GM23338 (cell line): ENCODE measurements around the gene RNF213. TPM values are rescaled to one million over a fixed set of nuclear protein-coding genes. Genes with fewer than 3 reads are reported as not detected.

Source experiments
- ATAC-seq: fragments of 200-7000 bp; cut with Tn5 transposase; 3 replicates; pipeline ENCODE4 v1.9.1; 2020
- DNase-seq: peaks from one replicate; pipeline ENCODE4 v3.0.0-alpha.2; 2015; ENCODE audit warnings: low spot score
- H2AFZ ChIP-seq: fragments of 200-600 bp; sonication (generic); 2 replicates; pipeline ENCODE4 v1.8.0; 2016; ENCODE audit warnings: antibody characterized with exemption, mild to moderate bottlenecking, moderate library complexity
- H3F3A ChIP-seq: fragments of 200-600 bp; sonication (generic); replicated peaks from 2 replicates; pipeline ENCODE4 v1.8.0; 2017; ENCODE audit warnings: antibody characterized with exemption, mixed run types, low read depth
- H3K27ac ChIP-seq: fragments of 200-600 bp; sonication (generic); 2 replicates; pipeline ENCODE4 v1.6.1; 2016; ENCODE audit warnings: low read depth
- H3K27me3 ChIP-seq: fragments of 200-600 bp; sonication (generic); 2 replicates; pipeline ENCODE4 v1.8.0; 2016; ENCODE audit warnings: mild to moderate bottlenecking, mixed run types, moderate library complexity; ENCODE audit not compliant: insufficient read depth
- H3K36me3 ChIP-seq: fragments of 200-600 bp; sonication (generic); 2 replicates; pipeline ENCODE4 v1.8.0; 2016; ENCODE audit warnings: mild to moderate bottlenecking; ENCODE audit not compliant: insufficient read depth
- H3K4me1 ChIP-seq: fragments of 200-600 bp; sonication (generic); 2 replicates; pipeline ENCODE4 v1.8.0; 2016; ENCODE audit warnings: mild to moderate bottlenecking, moderate library complexity; ENCODE audit not compliant: insufficient read depth
- H3K4me2 ChIP-seq: fragments of 200-600 bp; sonication (generic); 2 replicates; pipeline ENCODE4 v1.7.1; 2017; ENCODE audit warnings: mixed run types
- H3K4me3 ChIP-seq: fragments of 200-600 bp; sonication (generic); 2 replicates; pipeline ENCODE4 v1.6.1; 2016; ENCODE audit warnings: mixed run types
- H3K79me2 ChIP-seq: fragments of 200-600 bp; sonication (generic); replicated peaks from 2 replicates; pipeline ENCODE4 v1.8.0; 2017; ENCODE audit warnings: mild to moderate bottlenecking; ENCODE audit not compliant: insufficient read depth
- H3K9me2 ChIP-seq: fragments of 200-600 bp; sonication (generic); 2 replicates; pipeline ENCODE4 v1.8.0; 2017; ENCODE audit not compliant: insufficient read depth
- H4K20me1 ChIP-seq: fragments of 200-600 bp; sonication (generic); replicated peaks from 2 replicates; pipeline ENCODE4 v1.8.0; 2017; ENCODE audit warnings: mild to moderate bottlenecking; ENCODE audit not compliant: insufficient read depth
- H3K27ac Mint-ChIP-seq: 2 replicates; pipeline ENCODE4 v1.8.0; 2020; ENCODE audit warnings: inconsistent platforms, mild to moderate bottlenecking, moderate library complexity, mixed read lengths
- H3K27me3 Mint-ChIP-seq: 3 replicates; pipeline ENCODE4 v1.8.0; 2022; ENCODE audit warnings: low read depth, mild to moderate bottlenecking, moderate library complexity, mixed read lengths, inconsistent platforms; ENCODE audit not compliant: insufficient read depth, poor library complexity
- H3K36me3 Mint-ChIP-seq: 3 replicates; pipeline ENCODE4 v1.8.0; 2021; ENCODE audit warnings: low read depth, mild to moderate bottlenecking, inconsistent platforms, moderate library complexity, mixed read lengths
- H3K4me1 Mint-ChIP-seq: 3 replicates; pipeline ENCODE4 v1.8.0; 2020; ENCODE audit warnings: mild to moderate bottlenecking, inconsistent platforms, mixed read lengths
- H3K4me3 Mint-ChIP-seq: 3 replicates; pipeline ENCODE4 v1.8.0; 2021; ENCODE audit warnings: moderate library complexity, mild to moderate bottlenecking, inconsistent platforms, mixed read lengths
- H3K9me3 Mint-ChIP-seq: 3 replicates; pipeline ENCODE4 v1.8.0; 2020; ENCODE audit warnings: moderate library complexity, mild to moderate bottlenecking, inconsistent platforms, mixed read lengths
- CREB1 ChIP-seq: fragments of 250-450 bp; sonication (Bioruptor Pico); IDR thresholded peaks from 2 replicates; pipeline ENCODE4 v1.5.0; 2020; ENCODE audit warnings: low read depth, mild to moderate bottlenecking, moderate library complexity
- EZH2 ChIP-seq: fragments of 200-600 bp; sonication (generic); IDR thresholded peaks from one replicate; pipeline ENCODE4 v1.8.0; 2017; ENCODE audit warnings: antibody characterized with exemption, mild to moderate bottlenecking, low read depth; ENCODE audit not compliant: unreplicated experiment
- EZH2phosphoT487 ChIP-seq: fragments of 200-600 bp; sonication (generic); IDR thresholded peaks from one replicate; pipeline ENCODE4 v1.8.1; 2018; ENCODE audit warnings: antibody characterized with exemption; ENCODE audit not compliant: unreplicated experiment
- NANOG ChIP-seq: IDR thresholded peaks from 2 replicates; pipeline ENCODE4 v1.6.1; 2016; ENCODE audit warnings: antibody characterized with exemption, borderline replicate concordance
- POLR2AphosphoS5 ChIP-seq: IDR thresholded peaks from 2 replicates; pipeline ENCODE4 v1.6.1; 2016; ENCODE audit warnings: antibody characterized with exemption, low read depth
- STAT1 ChIP-seq: IDR thresholded peaks from one replicate; pipeline ENCODE4 v1.6.1; 2016; ENCODE audit warnings: antibody characterized with exemption; ENCODE audit not compliant: unreplicated experiment
- ZNF331 ChIP-seq: fragments of 250-450 bp; sonication (Bioruptor Pico); IDR thresholded peaks from 2 replicates; pipeline ENCODE4 v1.5.0; 2020; ENCODE audit warnings: low read depth, mild to moderate bottlenecking, moderate library complexity
- polyA plus RNA-seq: library from polyadenylated mRNA; unstranded; fragments of >200 nt; fragmentation: Nextera tagmentation; extraction: Ambion mirVana; gene quantifications from 2 replicates; pipeline ENCODE4 v1.2.1, GENCODE V29; 2016
- total RNA-seq: library from RNA; depleted of rRNA; stranded (reverse); fragments of >200 nt; shearing (Covaris generic); gene quantifications from 2 replicates; pipeline ENCODE4 v1.2.3, GENCODE V29; 2014
- TF ChIP-seq, protein P1 (sequence below), 2 experiments: fragments of 200-600 bp in 1 of 2; sonication (generic) in 1 of 2; conservative IDR thresholded peaks; 2 replicates each; pipeline versions ENCODE4 v1.5.1 to v1.6.1; 2016 to 2017; ENCODE audit warnings: antibody characterized with exemption in 2 of 2, low read depth in 2 of 2, mild to moderate bottlenecking in 2 of 2, moderate library complexity in 1 of 2
- TF ChIP-seq, protein P2 (sequence below): IDR thresholded peaks from one replicate; pipeline ENCODE4 v1.6.1; 2018; ENCODE audit warnings: antibody characterized with exemption; ENCODE audit not compliant: unreplicated experiment

RNF213 gene
- total and polyA plus RNA-seq, 2 experiments from 2014 or later, result 21.2 to 67.2 TPM

DNA sequence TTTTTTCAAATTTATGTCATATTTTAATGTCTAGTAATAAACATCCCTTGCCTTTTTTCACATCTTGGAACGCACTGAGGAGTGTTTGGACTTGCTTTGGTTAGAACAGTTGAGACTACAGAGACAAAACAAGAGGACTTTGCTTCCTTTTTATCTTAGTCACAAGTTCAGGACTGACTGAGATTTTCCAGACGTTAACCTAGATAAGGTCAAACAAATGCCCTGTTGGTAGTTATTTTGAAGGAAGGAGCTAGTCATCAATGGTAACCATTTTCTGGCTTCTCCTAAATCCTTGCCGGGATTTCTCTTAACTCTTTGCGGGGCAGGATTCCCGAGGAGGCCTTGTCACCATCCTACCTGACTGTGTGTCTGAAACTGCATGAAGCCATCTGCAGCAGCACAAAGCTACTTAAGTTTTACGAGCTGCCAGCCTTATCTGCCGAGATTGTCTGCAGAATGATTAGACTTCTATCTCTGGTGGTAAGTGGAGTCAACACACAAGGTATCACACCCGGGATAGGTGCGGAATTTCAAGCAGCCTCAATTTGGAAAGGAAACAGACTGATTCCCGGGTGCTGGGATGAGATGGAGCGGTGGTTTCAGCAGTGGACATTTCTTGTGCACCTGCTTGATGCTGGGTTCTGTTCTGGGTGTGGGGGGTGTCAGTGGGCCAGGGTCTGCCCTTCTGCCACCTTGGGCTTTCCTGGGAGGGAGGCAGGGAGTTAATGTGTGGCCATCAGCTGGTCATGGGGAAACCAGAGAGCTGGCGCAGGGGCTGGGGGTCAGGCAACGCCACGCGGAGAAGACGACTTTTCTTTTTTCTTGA is 48.3 kb downstream of the RNF213 start:
- Mint-ChIP-seq H3K36me3 (peaks cover 88% of the 10 kb centered on the region), H3K27ac (no peak overlapping the region; the same call in 1 of the 2 replicates), H3K4me1 (no peaks in the 10 kb centered on the region), H3K27me3 (peaks cover 9% of the 10 kb centered on the region), H3K4me3 (no peak overlapping the region), H3K9me3 (peaks cover 15% of the 10 kb centered on the region)
- no peaks in the 10 kb centered on the region for H3K27me3 ChIP-seq
- no peaks in the 10 kb centered on the region for H3F3A ChIP-seq
- no peaks in the 10 kb centered on the region for H3K4me1 ChIP-seq
- H4K20me1 ChIP-seq, result no peaks in the 10 kb centered on the region
- no peak for ATAC-seq
- no peak overlapping the region for H3K27ac ChIP-seq
- H3K79me2 ChIP-seq, result no peaks in the 10 kb centered on the region
- no peak for DNase-seq
- no peak overlapping the region for H3K4me2 ChIP-seq
- H3K36me3 ChIP-seq, result peaks cover 11% of the 10 kb centered on the region
- no peak for TF ChIP-seq STAT1
- no peak for TF ChIP-seq EZH2
- H2AFZ ChIP-seq, result no peak overlapping the region
- no peak overlapping the region for H3K4me3 ChIP-seq
- 0 out of 2 replicates have a peak, but pooled peaks cover 3% of the 10 kb centered on the region for H3K9me2 ChIP-seq

DNA sequence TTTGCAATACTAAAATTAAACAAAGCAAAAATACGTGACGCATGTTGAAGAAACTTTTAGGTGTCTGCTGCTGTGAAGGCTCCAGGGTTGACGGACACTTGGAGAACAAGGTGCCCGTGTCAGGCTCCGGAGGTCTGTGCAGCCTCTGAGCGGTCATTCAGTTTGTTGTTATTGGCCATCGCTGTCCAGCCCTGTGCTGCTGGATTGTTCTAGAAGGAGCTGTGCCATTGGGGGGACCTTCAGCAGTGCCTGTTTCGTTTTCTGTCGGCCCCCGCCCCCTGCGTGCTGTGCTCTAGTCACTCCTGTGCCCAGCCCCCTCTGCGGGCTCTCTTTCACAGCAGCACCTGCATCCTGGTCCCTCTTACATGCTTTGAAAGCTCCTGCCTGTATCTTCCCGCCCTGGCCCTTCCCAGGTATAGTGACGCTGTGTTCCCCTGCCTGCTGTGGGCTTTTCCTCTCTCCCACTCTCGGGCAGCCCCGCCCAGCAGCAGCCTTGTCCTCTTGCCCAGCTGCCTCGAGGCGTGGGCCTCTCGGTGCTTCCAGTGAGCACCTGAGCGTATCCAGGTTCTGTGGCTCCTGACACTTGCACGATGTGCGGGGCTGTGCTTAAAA is 50.7 kb downstream of the RNF213 start:
- no peaks in the 10 kb centered on the region for H3F3A ChIP-seq
- H3K9me3 Mint-ChIP-seq, result peaks cover 9% of the 10 kb centered on the region; the same call in 2 of the 3 replicates
- no peak overlapping the region for H2AFZ ChIP-seq
- H3K27me3 ChIP-seq, result no peaks in the 10 kb centered on the region
- no peaks in the 10 kb centered on the region for H4K20me1 ChIP-seq
- no peak overlapping the region for H3K4me3 Mint-ChIP-seq
- DNase-seq (no peak), ATAC-seq (no peak)
- 0 out of 2 replicates have a peak, but pooled peaks cover 3% of the 10 kb centered on the region for H3K9me2 ChIP-seq
- H3K27ac ChIP-seq, result no peak overlapping the region
- H3K36me3 ChIP-seq, result peaks cover 4% of the 10 kb centered on the region
- peaks cover 8% of the 10 kb centered on the region for H3K27me3 Mint-ChIP-seq
- no peak overlapping the region for H3K4me3 ChIP-seq
- H3K4me1 ChIP-seq, result no peaks in the 10 kb centered on the region
- H3K27ac Mint-ChIP-seq, result no peak overlapping the region; the same call in 1 of the 2 replicates
- no peaks in the 10 kb centered on the region for H3K79me2 ChIP-seq
- peaks cover 71% of the 10 kb centered on the region for H3K36me3 Mint-ChIP-seq
- no peak overlapping the region for H3K4me2 ChIP-seq
- no peaks in the 10 kb centered on the region; the same call in 2 of the 3 replicates for H3K4me1 Mint-ChIP-seq
- TF ChIP-seq ZNF331, result no peak
- TF ChIP-seq NANOG, result no peak
- TF ChIP-seq POLR2AphosphoS5, result no peak
- no peak for TF ChIP-seq STAT1
- TF ChIP-seq, protein P1, sequence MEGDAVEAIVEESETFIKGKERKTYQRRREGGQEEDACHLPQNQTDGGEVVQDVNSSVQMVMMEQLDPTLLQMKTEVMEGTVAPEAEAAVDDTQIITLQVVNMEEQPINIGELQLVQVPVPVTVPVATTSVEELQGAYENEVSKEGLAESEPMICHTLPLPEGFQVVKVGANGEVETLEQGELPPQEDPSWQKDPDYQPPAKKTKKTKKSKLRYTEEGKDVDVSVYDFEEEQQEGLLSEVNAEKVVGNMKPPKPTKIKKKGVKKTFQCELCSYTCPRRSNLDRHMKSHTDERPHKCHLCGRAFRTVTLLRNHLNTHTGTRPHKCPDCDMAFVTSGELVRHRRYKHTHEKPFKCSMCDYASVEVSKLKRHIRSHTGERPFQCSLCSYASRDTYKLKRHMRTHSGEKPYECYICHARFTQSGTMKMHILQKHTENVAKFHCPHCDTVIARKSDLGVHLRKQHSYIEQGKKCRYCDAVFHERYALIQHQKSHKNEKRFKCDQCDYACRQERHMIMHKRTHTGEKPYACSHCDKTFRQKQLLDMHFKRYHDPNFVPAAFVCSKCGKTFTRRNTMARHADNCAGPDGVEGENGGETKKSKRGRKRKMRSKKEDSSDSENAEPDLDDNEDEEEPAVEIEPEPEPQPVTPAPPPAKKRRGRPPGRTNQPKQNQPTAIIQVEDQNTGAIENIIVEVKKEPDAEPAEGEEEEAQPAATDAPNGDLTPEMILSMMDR (conservative IDR thresholded peaks at IDR 0.05; ENCODE audit: low read depth in 2 of 2), result no peak
- TF ChIP-seq, protein P2, sequence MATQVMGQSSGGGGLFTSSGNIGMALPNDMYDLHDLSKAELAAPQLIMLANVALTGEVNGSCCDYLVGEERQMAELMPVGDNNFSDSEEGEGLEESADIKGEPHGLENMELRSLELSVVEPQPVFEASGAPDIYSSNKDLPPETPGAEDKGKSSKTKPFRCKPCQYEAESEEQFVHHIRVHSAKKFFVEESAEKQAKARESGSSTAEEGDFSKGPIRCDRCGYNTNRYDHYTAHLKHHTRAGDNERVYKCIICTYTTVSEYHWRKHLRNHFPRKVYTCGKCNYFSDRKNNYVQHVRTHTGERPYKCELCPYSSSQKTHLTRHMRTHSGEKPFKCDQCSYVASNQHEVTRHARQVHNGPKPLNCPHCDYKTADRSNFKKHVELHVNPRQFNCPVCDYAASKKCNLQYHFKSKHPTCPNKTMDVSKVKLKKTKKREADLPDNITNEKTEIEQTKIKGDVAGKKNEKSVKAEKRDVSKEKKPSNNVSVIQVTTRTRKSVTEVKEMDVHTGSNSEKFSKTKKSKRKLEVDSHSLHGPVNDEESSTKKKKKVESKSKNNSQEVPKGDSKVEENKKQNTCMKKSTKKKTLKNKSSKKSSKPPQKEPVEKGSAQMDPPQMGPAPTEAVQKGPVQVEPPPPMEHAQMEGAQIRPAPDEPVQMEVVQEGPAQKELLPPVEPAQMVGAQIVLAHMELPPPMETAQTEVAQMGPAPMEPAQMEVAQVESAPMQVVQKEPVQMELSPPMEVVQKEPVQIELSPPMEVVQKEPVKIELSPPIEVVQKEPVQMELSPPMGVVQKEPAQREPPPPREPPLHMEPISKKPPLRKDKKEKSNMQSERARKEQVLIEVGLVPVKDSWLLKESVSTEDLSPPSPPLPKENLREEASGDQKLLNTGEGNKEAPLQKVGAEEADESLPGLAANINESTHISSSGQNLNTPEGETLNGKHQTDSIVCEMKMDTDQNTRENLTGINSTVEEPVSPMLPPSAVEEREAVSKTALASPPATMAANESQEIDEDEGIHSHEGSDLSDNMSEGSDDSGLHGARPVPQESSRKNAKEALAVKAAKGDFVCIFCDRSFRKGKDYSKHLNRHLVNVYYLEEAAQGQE, result no peak
- no peak for TF ChIP-seq EZH2
- no peak for TF ChIP-seq CREB1 (CRISPR knock-in tag)
- no peak for TF ChIP-seq EZH2phosphoT487
